Activated naive CD8-positive, alpha-beta T cell (primary cell): Measurements from ENCODE around the gene KDM5B.

ENCODE experiments used
- H3K27ac Mint-ChIP-seq: one replicate; pipeline ENCODE4 v1.8.0; 2021; ENCODE audit warnings: mixed read lengths
- H3K27me3 Mint-ChIP-seq: one replicate; pipeline ENCODE4 v1.8.0; 2021; ENCODE audit warnings: mixed read lengths
- H3K36me3 Mint-ChIP-seq: one replicate; pipeline ENCODE4 v1.8.0; 2021; ENCODE audit warnings: mixed read lengths
- H3K4me1 Mint-ChIP-seq: one replicate; pipeline ENCODE4 v1.8.0; 2021; ENCODE audit warnings: low read depth, mixed read lengths
- H3K4me3 Mint-ChIP-seq: one replicate; pipeline ENCODE4 v1.8.0; 2021; ENCODE audit warnings: mild to moderate bottlenecking, mixed read lengths
- H3K9me3 Mint-ChIP-seq: one replicate; pipeline ENCODE4 v1.8.0; 2021; ENCODE audit warnings: low read depth, mixed read lengths

KDM5B gene

GRCh38 chr1:202807926-202808757, at the start of gene KDM5B:
TSS of gene KDM5B (minus strand) at chr1:202808421. CDS start at chr1:202808305, 116 bp downstream.
- no peaks in the 10 kb centered on the region for H3K36me3 Mint-ChIP-seq
- H3K9me3 Mint-ChIP-seq: no peaks in the 10 kb centered on the region
- H3K27me3 Mint-ChIP-seq: no peaks in the 10 kb centered on the region
- peak within 1 kb of the TSS; percentile 80 for H3K27ac Mint-ChIP-seq
- peaks cover 60% of the 10 kb centered on the region for H3K4me1 Mint-ChIP-seq
- peak within 1 kb of the TSS; percentile 88 for H3K4me3 Mint-ChIP-seq

- H3K27ac Mint-ChIP-seq: no peak overlapping the region
- peaks cover 11% of the 10 kb centered on the region for H3K4me1 Mint-ChIP-seq
- H3K27me3 Mint-ChIP-seq: peaks cover 10% of the 10 kb centered on the region
- no peak overlapping the region for H3K4me3 Mint-ChIP-seq
- H3K36me3 Mint-ChIP-seq: no peaks in the 10 kb centered on the region
- no peaks in the 10 kb centered on the region for H3K9me3 Mint-ChIP-seq
These were observed 49.0 kb upstream of the KDM5B start for GRCh38 chr1:202857136-202857610.

- Mint-ChIP-seq H3K27me3 (peaks cover 5% of the 10 kb centered on the region), H3K4me3 (no peak overlapping the region), H3K9me3 (no peaks in the 10 kb centered on the region), H3K4me1 (peaks cover 4% of the 10 kb centered on the region), H3K27ac (no peak overlapping the region), H3K36me3 (no peaks in the 10 kb centered on the region)
These were observed 47.8 kb upstream of the KDM5B start for GRCh38 chr1:202856014-202856413.

GRCh38 chr1:202854787-202855186, 46.6 kb upstream of the KDM5B start:
- Mint-ChIP-seq H3K36me3 (no peaks in the 10 kb centered on the region), H3K4me1 (no peaks in the 10 kb centered on the region), H3K9me3 (no peaks in the 10 kb centered on the region), H3K27me3 (peaks cover 2% of the 10 kb centered on the region), H3K27ac (no peak overlapping the region), H3K4me3 (no peak overlapping the region)

GRCh38 chr1:202852163-202852904, 44.1 kb upstream of the KDM5B start:
- H3K27me3 Mint-ChIP-seq: no peaks in the 10 kb centered on the region
- H3K27ac Mint-ChIP-seq: no peak overlapping the region
- H3K4me3 Mint-ChIP-seq: no peak overlapping the region
- H3K4me1 Mint-ChIP-seq: no peaks in the 10 kb centered on the region
- H3K36me3 Mint-ChIP-seq: no peaks in the 10 kb centered on the region
- no peaks in the 10 kb centered on the region for H3K9me3 Mint-ChIP-seq

GRCh38 chr1:202850593-202851362, 42.6 kb upstream of the KDM5B start:
- H3K27ac Mint-ChIP-seq: no peak overlapping the region
- H3K36me3 Mint-ChIP-seq: no peaks in the 10 kb centered on the region
- no peak overlapping the region for H3K4me3 Mint-ChIP-seq

GRCh38 chr1:202848191-202848542, 39.9 kb upstream of the KDM5B start:
- Mint-ChIP-seq H3K4me3 (no peak overlapping the region), H3K9me3 (no peaks in the 10 kb centered on the region), H3K36me3 (no peaks in the 10 kb centered on the region), H3K27me3 (peaks cover 2% of the 10 kb centered on the region), H3K27ac (no peak overlapping the region), H3K4me1 (no peaks in the 10 kb centered on the region)

More at GRCh38 chr1:202850593-202851362, 42.6 kb upstream of the KDM5B start:
- peaks cover 2% of the 10 kb centered on the region for H3K27me3 Mint-ChIP-seq
- no peaks in the 10 kb centered on the region for H3K9me3 Mint-ChIP-seq
- H3K4me1 Mint-ChIP-seq: no peaks in the 10 kb centered on the region

- Mint-ChIP-seq H3K4me1 (no peaks in the 10 kb centered on the region), H3K27me3 (peaks cover 2% of the 10 kb centered on the region), H3K4me3 (no peak overlapping the region), H3K9me3 (no peaks in the 10 kb centered on the region), H3K27ac (no peak overlapping the region), H3K36me3 (no peaks in the 10 kb centered on the region)
These were observed 36.7 kb upstream of the KDM5B start for GRCh38 chr1:202844935-202845334.

- Mint-ChIP-seq H3K9me3 (no peaks in the 10 kb centered on the region), H3K27me3 (peaks cover 2% of the 10 kb centered on the region), H3K4me1 (no peaks in the 10 kb centered on the region), H3K36me3 (no peaks in the 10 kb centered on the region), H3K4me3 (no peak overlapping the region), H3K27ac (no peak overlapping the region)
These were observed 36.0 kb upstream of the KDM5B start for GRCh38 chr1:202844259-202844658.

- H3K36me3 Mint-ChIP-seq: no peaks in the 10 kb centered on the region
- H3K4me1 Mint-ChIP-seq: no peaks in the 10 kb centered on the region
- H3K27me3 Mint-ChIP-seq: peaks cover 2% of the 10 kb centered on the region
- H3K4me3 Mint-ChIP-seq: no peak overlapping the region
- H3K27ac Mint-ChIP-seq: no peak overlapping the region
- H3K9me3 Mint-ChIP-seq: no peaks in the 10 kb centered on the region
These were observed 34.9 kb upstream of the KDM5B start for GRCh38 chr1:202843081-202843480.

- Mint-ChIP-seq H3K9me3 (no peaks in the 10 kb centered on the region), H3K27ac (no peak overlapping the region), H3K36me3 (no peaks in the 10 kb centered on the region), H3K4me3 (no peak overlapping the region), H3K27me3 (no peaks in the 10 kb centered on the region), H3K4me1 (peaks cover 29% of the 10 kb centered on the region)
These were observed 29.6 kb upstream of the KDM5B start for GRCh38 chr1:202837746-202838262.

GRCh38 chr1:202836623-202837403, 28.6 kb upstream of the KDM5B start:
- Mint-ChIP-seq H3K9me3 (no peaks in the 10 kb centered on the region), H3K4me1 (peaks cover 29% of the 10 kb centered on the region), H3K36me3 (no peaks in the 10 kb centered on the region), H3K27ac (no peak overlapping the region), H3K27me3 (no peaks in the 10 kb centered on the region), H3K4me3 (no peak overlapping the region)

- Mint-ChIP-seq H3K9me3 (no peaks in the 10 kb centered on the region), H3K27ac (no peak overlapping the region), H3K4me3 (no peak overlapping the region), H3K36me3 (no peaks in the 10 kb centered on the region), H3K4me1 (peaks cover 29% of the 10 kb centered on the region), H3K27me3 (no peaks in the 10 kb centered on the region)
These were observed 27.4 kb upstream of the KDM5B start for GRCh38 chr1:202835548-202836072.
